RPMI8226 (cell line): ENCODE results near the gene ASB4.

Experiments used
- DNase-seq: peaks from one replicate; pipeline ENCODE4 v3.0.0-alpha.2; 2015

The ASB4 gene

GRCh38 chr7:95553939-95554338, 68.2 kb downstream of the ASB4 start:
- peak; percentile 36 for DNase-seq

DNA sequence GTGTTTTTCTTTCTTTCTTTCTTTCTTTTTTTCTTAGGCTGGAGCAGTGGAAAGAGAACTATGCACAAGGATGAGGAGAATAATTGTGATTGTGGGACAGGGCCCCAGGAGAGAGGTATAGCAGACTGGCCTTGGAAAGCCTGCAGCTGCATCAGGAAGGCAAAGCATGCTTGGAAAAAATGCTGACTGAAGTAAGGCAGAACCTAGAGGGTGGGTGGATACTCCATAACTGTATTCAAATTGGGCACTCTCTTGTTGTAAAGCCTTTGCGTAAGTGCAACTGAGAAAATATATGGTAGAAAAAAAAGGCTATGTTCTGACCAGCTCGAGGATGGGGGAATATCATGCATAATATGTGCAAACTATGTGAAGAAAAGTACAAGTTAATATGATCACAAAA, 71.0 kb downstream of the ASB4 start:
- no peak for DNase-seq

- no peak for DNase-seq
Measured at GRCh38 chr7:95558864-95559263, 73.1 kb downstream of the ASB4 start.

- DNase-seq: no peak
Measured at GRCh38 chr7:95560674-95561073, 74.9 kb downstream of the ASB4 start.

DNA sequence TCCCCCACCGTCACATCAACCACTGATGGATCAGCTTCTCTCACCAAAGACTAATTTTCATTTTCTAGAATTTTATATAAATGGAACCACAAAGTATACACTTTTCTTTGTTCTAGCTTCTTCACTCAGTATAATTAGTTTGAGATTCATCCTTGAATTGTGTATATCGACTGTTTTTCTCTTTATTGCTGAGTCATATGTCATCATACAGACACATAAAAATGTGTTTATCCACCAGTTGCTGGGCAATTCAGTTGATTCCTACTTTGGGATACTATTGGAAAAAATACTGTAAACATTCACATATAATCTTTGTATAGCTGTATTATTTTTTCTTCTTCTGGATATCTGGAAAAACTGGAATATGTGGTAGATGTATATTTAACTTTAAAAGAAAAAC, 84.0 kb downstream of the ASB4 start:
- no peak for DNase-seq

DNA sequence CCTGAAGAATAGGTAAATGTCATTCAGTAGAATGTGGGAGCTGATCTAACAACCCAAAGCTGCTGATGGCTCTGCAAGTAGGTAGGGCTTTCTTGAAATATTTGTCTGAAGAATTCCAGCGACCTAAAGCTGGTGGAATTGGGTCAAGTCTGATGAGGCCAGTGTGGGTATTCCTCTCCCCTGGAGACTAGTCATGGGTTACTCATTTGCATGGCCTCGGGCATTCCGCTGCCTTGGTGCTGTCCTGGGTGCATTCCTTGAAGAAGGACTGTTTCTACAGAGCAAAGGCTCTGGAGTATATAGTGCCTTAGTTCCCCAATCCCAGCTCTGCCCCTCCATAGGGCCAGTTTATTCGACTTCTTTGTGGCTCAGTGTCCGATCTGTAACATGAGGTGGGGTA, 91.4 kb downstream of the ASB4 start:
- no peak for DNase-seq

GRCh38 chr7:95578299-95578855, 92.6 kb downstream of the ASB4 start:
- peak; percentile 78 for DNase-seq

- no peak for DNase-seq
Measured at GRCh38 chr7:95579318-95579717, 93.6 kb downstream of the ASB4 start.

- DNase-seq: no peak
Measured at GRCh38 chr7:95581467-95581866, 95.7 kb downstream of the ASB4 start.

DNA sequence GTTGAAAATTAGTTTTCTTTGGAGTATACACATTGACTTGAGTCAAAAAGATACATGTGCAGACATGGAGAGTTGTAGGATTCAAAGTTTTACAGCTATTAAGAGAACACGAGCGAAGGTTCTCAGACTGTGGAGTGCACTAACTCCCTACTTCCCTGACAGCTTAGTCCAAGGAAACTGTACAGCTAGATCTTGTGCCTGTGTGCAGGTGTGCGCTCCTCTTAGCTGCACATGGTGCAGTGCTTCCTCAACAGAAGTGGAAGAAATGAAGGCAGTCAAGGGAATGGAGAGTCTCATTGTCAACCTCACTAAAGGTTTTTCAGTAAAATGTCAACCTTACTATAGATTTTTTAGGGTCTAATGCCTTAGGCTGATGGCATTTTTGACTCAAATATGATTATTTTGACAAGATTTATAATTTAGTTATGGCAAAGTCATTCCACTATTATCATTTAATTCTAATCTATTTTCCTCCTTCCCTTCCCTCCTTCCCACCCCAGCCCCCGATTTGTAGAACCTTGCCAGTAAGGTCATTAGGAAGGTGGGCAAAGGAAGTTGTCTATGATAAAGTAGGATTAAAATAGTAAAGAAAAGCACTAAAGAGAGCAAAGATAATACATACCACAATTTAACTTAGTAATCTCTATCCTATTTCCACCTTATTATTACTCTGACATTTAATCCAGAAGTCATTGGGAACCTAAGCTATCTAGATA, 97.0 kb downstream of the ASB4 start:
- no peak for DNase-seq

DNA sequence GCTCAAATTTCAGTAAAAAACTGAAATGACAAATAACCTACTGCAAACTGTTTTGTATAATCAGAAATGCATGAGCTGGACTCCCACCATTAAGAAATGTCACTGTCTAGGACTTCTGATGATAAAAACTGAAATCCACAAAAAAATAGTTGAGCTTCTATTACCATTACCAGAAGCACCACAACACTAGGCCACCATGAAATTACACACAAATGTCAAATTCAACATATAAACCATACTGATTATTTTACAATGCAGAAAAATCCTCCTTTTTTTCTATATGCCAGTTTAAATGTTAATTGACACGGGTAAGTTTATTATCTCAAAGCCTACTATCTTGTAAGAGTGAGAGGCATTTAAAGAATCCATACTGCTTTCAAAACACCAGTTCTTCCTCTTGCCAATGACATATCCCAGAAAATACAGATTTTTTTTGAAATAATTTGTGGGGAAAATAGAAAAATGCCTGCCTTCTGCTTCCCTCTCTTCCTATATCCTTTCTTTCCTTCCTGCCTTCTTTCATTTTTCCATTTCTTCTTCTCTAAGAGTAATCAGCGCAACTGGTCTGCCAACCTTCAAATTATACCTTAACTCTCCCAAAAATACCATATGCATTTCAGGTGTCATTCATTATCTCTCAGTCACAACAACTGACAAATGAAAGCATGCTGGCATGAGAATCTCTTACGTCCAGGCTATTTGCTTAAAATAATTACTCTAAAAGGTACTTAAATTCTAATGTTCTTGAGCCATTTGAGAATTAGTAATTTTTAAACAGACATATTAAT, 98.3 kb downstream of the ASB4 start:
- DNase-seq: no peak

DNA sequence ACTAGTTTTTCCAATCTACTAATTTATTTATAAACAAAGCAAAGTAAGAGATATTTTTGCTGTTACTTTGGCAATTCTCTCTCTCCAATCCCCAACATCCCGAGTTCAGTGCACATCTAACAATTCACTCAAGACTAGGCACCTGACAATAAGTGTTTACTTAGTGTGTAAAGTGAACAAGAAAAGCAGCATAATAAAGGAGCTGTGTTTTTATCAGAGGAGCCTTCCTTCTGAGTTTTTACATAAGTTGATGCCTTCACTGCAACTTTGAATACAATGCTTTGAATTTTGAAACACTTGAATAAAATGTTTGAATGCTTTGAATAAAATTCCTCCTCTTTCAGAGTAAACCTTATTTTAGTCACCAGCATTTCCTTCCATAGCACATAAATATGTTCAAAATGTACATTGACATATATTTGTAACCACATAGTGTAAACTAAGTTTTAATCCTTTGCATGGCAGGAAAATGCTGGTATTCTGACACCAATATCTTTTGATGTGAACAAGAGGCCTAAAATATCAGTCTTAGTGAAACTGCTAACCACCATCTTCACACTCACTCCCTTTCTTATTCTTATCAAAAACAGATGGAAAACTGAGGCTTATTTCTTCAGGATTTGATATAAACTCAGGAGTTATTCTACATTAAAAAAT, 99.2 kb downstream of the ASB4 start:
- DNase-seq: no peak

DNA sequence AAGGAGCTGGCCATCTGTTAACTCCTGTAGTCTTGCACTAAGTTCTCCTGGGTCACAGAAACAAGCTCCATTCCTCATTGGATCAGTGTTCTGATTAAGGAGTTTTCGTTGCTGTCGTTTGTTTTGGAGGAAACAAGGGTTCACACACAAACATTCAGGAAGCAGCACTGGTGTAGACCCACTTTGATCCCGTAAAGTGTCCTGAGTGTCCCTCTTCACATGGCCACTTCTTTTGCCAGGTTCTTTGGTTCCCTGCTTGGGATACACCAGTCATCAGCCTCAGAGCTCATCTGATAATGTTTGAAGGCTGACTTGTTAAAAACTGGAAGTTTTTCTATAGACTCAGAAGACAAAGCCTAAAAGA, 99.7 kb downstream of the ASB4 start:
- no peak for DNase-seq

DNA sequence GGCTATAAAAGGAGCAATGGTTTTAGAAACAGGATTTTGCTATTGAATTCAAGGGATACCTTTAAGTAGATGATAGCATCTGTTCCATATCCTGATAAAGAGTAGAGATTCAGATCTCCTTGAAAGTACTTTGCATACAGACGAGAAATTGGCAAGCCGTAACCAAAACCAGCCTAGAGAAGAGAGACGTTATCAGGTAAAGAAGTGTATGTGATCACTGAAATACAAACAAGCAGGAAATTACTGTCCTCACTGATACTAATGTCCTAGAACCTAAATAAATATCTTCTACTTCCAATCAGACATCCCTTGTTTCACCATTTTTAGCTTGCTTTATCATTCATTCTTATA, 101.2 kb downstream of the ASB4 start:
- no peak for DNase-seq

- no peak for DNase-seq
Measured at GRCh38 chr7:95589031-95589430, 103.3 kb downstream of the ASB4 start.

DNA sequence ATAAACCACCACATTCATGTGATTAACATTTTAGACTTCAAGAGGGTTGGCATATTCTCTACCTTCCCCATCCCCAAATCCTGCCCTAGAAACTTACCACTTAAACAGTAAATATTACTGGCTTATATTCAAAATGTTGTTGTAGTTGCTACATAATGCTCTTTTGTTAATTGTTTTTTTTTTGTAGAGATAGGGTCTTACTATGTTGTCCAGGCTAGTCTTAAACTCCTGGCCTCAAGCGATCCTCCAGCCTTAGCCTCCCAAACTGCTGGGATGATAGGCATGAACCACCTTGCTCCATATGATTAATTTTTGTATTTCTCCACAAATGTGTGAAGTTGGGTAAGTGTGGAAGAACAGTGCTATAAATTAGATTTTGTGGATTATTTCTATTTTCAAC, 104.0 kb downstream of the ASB4 start:
- DNase-seq: no peak
